Stimulated activated CD8-positive, alpha-beta memory T cell treated with anti-CD3 and anti-CD28 coated beads, Interleukin-12 subunit alpha, Interleukin-12 subunit beta, amount 100 ng/mL, for 4 hours (primary cell): ENCODE measurements around the gene D2HGDH.
"Not testable (repeated sequence)": the region's sequence is repeated elsewhere in the genome, so short reads cannot be mapped to it uniquely, and the experiment has no call there.

Experiments used
- DNase-seq: peaks from one replicate; pipeline ENCODE4 v3.0.0-alpha.2; 2020; ENCODE audit warnings: low read depth

The D2HGDH gene

DNA sequence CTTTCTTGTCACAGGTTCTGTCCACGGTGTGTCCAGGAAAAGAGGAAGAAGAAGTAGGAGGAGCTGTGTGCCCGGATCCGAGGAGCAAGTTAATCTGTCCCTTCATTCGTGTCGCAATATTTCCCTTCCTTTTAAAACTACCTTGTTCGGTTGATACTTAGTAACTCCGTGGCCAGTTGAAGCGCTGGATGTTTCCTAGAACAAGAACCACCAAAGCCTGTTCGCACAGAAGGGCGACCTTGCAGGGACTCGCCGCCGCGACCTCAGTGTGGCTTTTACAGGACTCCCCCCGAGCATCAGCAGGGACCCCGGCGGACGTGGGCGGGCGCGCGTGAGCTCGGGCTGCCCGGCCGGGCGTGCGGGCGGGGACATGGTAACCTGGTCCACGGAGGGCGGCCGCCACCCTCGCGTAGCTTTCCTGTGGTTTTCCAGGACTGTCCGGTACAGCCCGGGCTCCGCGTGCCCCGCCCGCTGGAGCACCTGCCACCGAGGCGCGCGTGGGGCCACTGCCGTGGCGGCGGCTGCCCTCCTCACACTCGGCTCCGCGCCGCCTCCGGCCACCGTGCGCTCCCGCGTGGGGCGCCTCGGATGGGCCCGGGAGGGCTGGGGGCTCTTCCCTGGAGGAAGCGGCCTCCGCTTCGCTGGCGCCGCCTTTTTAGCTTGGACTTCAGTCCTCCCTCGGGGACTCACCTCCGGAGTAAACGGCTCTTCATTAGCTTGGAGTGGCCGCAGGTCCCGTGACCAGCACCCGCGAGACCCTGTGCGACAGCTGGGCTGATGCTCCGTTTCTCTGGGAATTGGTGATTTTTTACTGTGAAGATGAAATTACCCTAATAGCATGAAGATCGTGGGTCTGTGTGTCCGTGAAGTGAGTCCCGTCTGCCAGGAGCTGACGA lies 9.2 kb upstream of the D2HGDH start:
- DNase-seq = no peak

DNA sequence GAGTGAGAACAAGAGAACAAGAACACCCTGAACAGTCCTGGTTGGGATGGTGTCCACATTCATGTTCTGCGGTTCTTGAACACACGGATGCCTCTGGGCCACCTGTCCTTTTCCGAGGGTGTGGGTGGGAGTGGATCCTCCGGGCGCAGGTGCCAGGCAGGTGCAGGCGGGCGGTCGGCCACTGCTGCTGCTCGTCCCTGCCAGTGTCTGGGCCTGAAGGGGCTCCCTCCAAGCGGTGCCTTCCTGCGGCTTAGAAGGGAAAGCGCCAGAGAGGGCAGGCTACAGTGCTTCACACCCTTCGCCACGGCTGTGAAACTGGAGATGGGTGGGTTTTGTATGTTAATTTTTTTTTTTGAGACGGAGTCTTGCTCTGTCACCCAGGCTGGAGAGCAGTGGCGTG lies 8.0 kb upstream of the D2HGDH start:
- no peak for DNase-seq

DNA sequence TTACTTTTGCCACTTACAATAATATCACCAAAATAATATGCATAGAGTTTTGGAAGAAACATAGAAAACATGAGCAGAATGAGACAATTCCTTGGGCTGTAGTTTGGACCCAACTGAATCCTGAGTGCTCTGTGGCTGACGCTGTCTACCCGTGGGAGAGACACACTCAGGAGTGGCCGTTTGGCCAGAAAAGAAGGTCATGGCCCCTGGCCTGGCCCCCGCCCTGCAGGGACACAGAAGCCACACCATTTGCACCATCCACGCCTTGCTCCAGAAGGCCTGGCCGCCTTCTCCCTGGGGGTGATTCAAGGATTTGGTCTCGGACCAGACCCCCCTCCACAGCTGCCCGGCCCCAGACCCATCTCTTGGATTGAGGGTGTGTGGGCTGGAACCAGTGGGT lies 6.4 kb upstream of the D2HGDH start:
- no peak for DNase-seq

DNA sequence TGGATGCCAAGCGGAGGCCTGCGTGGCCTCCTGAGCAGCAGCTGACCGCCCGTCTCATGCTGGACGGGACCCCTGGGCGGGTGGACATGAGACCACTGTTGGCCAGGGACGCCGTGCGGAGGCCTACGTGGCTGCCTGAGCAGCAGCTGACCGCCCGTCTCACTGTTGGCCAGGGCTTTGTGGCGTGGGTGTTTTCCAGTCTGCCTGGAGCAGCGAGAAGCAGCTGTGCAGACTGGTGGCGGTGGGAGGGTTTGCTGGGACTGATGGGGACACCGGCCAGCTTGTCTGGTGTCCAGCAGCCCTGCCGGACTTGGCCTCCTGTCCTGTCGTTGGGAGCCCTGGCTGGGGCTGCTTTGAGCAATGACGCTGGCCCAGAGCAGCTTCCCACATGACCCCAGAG lies 5.8 kb upstream of the D2HGDH start:
- DNase-seq = no peak

DNA sequence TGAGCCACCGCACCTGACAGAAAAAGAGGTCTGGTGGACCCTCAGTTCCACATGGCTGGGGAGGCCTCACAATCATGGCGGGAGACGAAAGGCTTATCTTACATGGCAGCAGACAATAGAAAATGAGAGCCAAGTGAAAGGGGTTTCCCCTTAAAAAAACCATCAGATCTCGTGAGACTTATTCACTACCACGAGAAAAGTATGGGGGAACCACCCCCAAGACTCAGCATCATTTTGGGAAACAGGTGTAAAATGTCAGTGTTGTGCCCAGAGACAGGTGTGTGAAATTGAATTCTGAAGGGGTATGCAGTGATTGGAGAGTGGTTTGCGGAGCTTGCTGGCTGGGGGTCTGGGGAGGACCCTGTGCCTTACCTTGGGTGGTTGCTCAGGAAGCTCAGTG lies 4.6 kb upstream of the D2HGDH start:
- no peak for DNase-seq

DNA sequence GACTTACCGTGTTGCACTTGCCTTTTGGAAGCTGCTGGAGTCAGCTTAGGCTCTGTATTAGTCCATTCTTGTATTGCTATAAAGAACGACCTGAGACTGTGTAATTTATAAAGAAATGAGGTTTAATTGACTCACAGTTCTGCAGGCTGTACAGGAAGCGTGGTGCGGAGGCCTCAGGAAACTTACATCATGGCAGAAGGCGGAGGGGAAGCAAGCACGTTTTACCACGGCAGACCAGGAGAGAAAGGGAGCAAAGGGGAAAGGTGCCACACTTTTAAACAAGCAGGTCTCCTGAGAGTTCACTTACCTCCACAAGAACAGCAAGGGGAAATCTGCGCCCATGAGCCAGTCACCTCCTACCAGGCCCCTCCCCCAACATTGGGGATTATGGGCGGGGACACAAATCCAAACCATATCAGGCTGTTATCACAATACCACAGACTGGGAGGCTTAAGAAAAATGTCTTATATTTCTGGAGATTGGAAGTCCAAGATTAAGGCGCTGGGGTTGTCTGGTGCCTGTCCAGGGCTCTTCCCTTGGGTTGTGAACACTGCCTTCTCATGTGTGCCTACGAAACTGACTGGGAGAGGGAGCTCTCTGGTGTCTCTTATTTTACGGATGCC lies 3.6 kb upstream of the D2HGDH start:
- no peak for DNase-seq

DNA sequence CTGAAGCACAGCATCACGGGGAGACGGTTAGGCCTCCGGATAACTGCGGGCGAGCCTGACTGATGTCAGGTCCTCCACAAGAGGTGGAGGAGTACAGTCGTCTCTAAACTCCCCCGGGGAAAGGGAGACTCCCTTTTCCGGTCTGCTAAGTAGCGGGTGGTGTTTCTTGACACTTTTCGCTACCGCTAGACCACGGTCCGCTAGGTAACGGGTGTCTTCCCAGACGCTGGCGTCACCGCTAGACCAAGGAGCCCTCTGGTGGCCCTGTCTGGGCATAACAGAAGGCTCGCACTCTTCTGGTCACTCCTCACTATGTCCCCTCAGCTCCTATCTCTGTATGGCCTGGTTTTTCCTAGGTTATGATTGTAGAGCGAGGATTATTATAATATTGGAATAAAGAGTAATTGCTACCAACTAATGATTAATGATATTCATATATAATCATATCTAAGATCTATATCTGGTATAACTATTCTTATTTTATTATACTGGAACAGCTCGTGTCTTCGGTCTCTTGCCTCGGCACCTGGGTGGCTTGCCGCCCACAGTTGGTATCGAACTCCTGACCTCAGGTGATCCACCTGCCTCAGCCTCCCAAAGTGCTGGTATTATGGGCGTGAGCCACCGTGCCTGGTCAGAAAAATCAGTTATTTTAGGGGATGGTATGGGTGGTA lies 1.8 kb upstream of the D2HGDH start:
- DNase-seq = peak; percentile 27

DNA sequence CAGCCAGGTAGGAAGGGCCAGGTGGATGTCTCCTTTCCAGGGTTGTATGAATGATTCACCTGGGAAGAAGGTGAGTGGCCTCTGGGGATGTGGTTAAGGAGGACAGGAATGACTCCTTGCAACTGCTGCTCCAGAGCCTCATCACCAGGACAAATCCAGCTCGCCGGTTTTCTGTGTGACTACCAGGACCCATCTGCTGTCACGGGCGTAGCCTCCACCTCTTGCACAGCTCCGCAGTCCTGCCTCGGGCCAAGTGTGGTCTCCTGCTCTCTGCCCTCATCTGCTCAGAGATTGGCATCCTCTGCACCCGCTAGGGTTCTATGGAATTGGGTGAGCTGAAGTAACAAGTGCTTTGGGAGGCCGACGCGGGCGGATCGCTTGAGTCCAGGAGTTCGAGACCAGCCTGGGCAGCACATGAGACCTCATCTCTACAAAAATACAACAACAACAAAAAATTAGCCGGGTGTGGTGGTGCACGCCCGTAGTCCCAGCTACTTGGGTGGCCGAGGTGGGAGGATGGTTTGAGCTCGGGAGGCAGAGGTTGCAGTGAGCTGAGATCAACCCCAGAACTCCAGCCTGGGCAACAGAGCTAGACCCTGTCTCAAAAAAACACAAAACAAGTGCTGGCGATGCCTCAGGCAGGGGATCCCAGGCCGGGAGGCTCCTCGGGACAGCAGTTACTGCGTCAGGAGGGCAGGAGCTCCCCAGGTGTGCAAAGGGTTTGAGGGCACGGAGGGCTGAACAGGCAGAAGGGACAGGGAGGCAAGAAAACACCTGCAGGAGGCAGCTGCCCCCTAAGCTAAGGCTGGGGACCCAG lies 831 bp upstream of the D2HGDH start:
- no peak for DNase-seq

DNA sequence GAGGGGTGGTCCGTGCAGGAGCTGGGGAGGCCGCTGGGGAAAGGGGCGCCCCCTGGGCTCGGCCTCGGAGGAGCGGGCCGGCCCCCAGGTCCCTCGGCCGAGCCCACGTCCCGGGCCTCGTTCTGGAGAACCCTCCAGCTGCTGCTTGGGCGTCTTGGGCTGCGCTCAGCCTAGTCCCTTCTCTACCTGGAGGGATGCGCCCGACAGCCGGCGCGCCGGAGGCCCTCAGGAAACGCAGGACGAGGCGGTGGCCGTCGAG lies 293 bp upstream of the D2HGDH start:
- DNase-seq = no peak

DNA sequence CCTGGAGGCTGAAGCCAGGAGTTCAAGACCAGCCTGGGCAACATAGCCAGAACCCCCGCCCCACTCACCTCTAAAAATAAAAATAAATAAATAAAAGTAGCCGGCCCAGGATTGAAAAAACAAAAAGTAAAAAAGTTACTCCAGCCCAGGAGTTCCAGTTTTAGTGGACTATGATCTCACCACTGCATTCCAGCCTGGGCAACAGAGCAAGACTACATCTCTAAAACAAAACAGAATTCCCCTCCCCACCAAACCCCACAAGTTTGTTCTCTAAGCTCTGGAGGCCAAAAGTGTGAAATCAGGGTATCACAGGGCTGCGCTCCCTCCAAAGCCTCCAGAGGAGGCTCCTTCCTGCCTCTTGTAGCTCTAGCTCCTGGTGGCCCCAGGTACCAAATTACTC lies 1.7 kb downstream of the D2HGDH start:
- DNase-seq = no peak

DNA sequence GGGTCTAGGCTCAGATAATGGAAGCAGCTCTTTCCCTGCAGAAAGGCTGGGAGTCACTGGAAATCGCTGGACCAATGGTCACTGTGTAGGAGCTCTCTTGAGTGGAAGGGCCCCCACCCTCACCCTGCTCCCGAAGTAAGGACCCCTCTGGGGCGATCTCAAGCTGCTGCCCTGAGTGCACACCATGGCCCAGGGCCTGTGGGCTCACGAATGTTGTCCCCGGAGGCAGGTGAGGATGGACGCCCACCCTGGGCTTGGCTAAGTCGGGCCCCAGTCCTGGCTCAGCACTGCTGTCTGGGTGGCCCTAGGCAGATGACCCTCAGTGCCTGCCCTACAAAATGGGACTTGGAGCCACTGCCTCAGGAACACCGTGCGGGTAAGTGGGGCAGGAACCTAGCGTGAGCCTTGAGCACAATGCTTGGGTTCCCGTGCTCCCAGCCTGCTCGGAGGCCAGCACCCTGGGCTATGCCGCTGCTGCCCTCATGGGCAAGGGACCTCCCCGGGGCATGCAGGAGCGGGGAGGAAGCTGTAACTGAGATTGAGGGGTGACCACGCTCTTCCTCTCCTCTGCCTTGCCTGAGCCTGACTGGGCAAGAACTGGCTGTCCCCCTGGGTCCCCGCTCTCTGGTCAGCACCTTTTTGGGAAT lies 3.7 kb downstream of the D2HGDH start:
- DNase-seq = no peak

DNA sequence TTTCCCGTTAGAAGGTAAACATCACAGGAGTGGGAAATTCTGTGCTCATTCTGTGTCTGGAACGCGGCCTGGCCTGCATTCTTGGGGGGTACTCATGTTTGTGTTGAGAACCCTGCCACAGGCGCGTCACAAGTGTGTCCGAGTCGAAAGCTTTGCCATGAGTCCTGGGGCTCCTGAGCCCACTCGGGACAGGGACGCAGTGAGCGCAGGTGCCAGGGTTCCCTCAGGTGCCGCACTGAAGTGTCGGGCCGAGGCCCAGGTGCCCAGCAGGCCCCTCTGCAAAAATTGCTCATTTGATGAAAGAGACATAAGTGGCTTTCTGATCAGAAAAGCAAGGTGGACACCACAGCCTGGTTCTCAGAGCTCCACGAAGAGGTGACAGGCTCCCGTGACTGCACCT lies 4.7 kb downstream of the D2HGDH start:
- DNase-seq = no peak

DNA sequence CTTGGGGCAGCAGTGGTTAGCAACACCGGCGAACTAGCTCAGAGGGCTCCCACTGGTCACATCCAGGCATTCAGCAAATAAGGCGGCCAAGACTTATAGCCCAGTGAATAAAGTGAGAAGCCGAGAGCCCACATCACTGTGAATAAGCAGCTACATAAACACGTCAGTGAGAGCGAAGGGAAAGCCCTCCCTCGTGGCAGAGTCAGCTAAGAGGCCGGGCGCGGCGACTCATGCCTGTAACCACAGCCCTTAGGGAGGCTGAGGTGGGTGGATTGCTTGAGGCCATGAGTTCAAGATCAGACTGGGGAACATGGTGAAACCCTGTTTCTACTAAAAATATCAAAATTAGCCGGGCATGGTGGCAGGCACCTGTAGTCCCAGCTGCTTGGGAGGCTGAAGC lies 5.2 kb downstream of the D2HGDH start:
- peak; percentile 33 for DNase-seq

DNA sequence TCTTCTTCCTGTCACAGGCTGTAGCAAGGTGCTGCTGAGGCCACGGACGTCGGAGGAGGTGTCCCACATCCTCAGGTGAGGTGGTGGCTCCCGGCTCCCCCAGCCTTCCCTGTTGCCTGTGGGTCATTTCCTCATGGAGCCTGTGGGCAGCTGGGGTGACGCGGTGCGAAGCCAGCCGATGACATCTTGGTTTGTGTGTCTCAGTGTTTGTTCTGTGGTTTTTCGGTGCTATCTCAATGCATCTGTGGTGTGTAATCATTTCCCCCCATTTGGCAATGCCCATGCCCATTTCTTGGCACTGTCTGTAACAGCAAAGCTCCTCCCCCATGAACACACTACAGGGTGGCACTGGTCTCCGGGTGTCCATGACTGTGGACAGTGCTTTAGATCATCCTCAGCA lies 6.6 kb downstream of the D2HGDH start:
- peak; percentile 19 for DNase-seq

DNA sequence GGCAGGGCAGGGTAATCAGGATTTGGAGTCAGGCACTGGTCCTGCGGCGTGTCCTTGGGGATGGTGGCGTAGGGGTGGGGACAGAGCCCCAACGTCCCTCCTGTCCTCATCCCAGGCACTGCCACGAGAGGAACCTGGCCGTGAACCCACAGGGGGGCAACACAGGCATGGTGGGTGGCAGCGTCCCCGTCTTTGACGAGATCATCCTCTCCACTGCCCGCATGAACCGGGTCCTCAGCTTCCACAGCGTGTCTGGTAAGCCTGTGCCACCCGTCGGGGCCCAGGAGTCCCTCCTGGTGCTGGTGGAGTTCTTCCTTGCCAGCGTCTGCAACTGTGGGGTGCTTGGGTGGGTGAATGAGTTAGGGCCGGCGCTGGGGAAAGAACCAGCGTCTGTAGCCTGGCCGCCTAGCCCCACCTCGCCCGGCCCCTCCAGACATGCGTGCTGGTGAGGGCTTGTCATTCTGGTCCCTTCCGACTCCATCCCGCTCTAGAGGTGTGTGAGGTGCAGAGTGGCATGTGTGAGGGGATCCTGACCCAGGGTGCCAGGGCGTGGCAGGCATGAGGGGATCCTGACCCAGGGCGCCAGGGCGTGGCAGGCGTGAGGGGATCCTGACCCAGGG lies 8.0 kb downstream of the D2HGDH start:
- no peak for DNase-seq

DNA sequence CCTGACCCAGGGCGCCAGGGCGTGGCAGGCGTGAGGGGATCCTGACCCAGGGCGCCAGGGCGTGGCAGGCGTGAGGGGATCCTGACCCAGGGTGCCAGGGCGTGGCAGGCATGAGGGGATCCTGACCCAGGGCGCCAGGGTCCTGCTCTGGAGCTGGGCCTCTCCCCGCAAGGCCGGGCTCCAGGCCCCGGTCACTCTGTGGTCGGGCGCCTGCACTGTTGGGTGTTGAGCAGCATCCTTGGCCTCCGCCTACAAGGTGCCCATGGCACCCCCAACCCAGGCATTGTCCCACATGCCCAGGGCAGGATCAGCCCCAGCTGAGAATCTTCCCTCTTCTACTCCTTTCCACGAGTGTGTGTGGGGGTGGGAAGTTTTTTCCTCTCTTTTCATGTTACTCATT lies 8.6 kb downstream of the D2HGDH start:
- DNase-seq = not testable (repeated sequence)

DNA sequence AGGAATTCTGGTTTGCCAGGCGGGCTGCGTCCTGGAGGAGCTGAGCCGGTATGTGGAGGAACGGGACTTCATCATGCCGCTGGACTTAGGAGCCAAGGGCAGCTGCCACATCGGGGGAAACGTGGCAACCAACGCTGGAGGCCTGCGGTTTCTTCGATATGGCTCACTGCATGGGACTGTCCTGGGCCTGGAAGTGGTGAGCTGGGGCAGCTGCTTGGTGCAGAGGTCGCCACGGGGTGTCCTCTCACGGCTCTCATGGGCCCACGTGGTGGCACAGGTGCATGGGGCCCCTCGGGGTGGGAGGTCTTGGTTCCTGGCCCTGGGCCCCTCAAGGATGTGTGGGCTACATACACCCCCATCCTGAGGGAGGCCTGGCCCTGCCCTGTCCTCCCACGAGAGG lies 9.2 kb downstream of the D2HGDH start:
- no peak for DNase-seq

DNA sequence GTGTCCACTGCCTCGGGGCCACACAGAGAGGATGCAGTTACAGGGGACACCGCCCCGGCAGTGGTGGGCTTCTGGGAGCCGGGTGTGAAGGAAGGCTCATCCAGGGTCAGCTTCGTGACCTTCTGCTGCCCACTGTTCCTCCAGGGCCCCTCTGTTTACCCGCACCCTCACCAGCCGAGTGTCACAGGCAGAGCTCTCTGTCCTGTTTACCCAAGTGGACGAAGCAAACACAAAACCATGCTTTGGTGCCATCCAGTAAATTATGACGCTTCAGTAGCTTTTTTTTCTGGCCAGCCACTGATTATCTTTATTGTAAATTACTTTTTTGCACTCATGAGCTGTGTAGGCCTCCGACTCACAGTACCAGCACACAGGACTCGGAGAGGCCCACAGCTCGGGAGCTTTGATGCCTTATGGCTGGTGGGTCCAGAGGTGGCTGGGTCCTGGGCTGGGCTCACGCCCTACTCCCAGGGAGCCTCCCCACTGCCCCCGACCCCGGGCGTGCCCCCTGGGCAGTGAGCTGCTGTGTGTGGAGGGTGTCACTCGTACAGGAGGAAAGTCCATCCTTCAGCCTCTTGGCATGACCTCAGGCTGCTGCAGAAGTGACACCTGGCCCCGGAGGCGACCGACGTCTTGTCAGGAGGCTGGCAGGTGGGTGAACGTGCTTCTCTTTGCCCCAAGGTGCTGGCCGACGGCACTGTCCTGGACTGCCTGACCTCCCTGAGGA lies 9.8 kb downstream of the D2HGDH start:
- no peak for DNase-seq

DNA sequence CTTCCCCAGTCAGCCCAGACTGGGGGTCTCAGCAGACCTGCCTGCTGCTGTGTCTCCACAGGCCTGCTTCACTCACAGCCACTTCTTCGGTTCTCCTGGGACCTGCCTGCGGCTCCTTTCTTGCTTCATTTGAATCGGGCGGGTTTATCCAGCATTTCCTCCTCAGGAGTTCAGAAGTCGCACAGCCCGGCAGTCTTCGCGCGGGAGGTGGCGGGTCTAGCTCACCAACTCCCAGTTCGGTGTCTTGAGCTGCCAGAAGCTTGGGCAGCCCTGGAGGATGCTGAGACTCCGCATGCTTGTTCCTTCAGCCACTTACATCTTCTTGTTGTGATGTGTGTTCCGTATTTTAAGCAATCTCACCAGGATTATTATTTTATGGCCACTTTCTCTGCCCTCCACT lies 10.8 kb downstream of the D2HGDH start:
- DNase-seq = no peak

DNA sequence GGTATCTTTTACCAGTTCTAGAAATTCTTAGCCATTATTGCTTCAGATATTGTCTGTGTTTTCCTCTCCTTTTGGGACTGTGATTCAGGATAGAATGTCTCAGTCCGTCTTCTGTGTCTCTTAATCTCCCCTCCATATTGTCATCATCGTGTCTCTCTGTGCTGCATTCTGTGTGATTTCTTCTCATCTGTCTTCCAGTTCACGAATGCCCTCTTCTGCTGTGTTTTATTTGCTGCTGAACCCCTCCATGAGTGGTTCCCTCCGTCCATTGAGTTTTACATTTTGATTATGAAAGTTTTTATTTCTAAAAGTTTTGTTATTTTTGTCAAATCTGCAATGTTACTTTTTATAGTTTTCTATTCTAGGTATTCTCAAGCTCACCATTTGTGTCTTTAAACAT lies 11.7 kb downstream of the D2HGDH start:
- DNase-seq = no peak
